ENCODE data around the gene DBN1. TPM values are rescaled to one million over a fixed set of nuclear protein-coding genes. Genes with fewer than 3 reads are reported as not detected.

DBN1 gene
- total RNA-seq, 1 experiment from 2014 or later = 343 TPM

DNA sequence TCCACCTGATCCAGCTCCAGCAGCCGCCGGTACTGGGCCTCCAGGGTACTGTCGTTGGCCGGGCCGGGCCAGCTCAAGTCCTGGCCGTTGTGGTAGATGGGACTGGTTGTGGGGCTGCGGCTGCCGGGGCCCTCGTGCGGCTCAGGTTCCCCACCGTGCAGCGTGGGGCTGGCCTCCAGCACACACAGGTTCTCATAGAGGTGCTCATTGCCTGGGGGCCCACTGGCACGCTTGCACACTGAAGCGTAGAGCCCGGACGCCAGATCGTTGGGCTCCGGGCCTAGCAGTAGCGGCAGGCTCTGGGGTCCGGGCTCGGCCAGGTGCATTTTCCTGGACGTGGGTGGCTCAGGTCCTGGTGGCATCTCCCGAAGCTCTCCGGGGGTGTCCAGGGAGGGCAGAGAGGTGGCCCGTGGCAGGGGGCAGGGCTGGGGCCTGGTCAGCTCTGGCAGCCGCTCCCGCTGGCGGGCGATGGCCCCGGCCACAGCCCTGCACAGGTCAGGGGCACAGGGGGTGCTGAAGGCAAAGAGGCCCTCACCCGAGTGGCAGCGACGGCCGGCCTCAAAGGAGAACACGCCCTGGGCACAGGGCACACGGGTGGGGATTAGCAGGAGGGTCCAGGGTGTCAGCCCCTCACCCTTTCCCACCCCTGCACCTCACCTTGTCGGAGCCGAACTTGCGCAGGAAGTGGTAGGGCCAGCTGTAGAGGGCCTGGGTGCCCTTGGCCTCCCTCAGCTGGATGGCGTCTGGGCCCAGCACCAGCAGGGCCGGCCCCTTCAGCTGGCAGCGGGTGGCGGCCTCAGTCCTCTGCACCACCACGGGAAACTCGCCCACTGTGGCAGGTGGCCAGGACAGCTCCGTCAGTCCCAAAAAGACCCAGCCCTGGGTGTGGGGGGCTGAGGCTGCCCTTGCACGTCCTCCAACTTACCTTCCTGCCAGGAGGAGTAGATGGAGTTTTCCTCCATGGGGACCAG lies 30.9 kb upstream of the DBN1 start:
- no peak for DNase-seq (ENCODE audit: low spot score)

DNA sequence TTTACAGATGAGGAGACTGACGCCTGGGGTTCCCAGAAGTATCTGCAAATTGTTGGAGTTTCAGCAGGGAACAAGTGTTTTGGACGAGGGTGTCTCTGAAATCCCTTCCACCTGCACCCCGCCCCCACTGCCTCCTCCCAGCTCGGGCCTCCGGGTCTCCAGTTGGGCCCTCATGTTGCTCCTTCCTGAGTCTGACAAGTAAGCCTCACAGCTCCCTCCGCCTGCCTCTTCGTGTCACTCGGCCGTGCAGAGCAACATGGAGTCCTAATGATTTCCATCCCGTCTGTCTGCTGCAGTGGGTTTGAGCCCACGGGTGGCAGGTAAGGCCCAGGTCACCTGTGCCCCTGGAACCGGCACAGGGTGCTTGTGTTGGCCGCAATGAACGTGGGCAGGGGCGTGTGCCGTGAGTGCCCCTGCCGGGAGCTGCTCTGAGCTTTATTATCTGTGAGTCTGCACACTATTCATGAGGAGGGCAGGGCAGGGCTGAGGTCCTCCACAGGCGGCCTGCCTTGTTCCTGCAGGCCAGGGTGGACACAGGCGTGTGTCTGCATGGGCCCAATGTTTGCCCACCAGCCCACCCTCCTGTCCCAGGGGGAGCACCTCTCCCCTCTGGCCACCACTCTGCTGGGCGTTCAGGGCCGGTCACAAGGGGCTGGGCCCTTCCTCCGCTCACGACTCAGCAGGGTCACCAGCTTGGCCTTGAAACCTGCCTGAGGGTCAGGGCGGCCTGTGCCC lies 30.1 kb upstream of the DBN1 start:
- DNase-seq (ENCODE audit: low spot score) = no peak

DNA sequence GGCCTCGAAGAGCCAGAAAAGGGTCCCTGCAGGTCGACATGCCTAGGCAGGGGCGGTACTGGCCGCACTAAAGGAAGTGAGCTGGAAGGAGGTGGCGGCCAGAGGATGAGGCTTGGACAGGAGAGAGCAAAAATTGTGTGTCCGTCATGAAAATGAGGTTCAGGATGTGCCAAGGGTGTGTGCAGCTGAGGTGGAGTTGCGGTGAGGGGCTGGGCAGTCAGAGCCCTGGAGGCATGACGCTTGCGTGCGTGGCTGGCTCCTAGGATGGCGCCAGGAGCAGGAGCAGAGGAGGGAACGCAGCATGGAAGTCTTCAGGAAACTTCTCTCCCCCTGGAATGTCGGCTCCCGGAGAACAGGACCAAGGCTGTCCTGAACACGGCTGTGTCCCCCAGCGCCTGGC lies 29.5 kb upstream of the DBN1 start:
- DNase-seq (ENCODE audit: low spot score) = no peak

DNA sequence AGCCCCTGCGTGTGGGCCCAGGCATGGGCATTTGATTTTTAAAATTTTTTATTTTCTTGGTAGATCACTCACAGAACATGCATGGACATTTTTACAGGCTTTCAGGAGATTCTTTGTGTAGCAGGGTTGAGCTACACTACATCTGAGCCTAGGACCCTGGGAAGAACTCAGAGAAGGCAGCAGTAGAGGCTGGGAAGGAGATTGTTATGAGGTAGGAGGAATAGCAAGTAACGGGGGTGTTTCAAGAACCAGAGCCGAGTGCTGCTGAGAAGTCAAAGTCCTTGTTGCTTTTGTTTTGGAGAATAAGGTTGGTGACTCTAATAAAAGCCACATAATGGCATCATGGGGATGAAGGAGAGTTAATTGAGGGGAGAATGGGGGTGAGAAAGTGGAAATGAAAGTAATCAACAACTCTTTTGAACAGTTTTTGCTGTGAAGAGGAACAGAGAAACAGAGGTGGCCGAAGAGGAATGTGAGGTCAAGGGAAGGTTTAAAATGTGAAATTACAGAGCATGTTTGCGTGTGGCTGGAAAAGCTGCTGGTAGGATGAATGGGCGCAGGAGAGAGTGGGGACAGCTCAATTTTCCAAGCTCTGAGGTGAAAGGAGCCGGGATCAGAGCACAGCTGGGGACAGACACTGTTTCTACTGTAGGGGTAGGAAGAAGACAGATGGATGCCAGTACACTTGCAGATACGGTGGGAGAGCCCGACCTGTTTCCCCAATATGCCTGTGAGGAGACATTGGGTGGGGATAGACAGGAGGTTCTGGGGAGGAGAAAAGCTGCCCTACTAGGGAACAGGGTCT lies 28.6 kb upstream of the DBN1 start:
- no peak for DNase-seq (ENCODE audit: low spot score)

DNA sequence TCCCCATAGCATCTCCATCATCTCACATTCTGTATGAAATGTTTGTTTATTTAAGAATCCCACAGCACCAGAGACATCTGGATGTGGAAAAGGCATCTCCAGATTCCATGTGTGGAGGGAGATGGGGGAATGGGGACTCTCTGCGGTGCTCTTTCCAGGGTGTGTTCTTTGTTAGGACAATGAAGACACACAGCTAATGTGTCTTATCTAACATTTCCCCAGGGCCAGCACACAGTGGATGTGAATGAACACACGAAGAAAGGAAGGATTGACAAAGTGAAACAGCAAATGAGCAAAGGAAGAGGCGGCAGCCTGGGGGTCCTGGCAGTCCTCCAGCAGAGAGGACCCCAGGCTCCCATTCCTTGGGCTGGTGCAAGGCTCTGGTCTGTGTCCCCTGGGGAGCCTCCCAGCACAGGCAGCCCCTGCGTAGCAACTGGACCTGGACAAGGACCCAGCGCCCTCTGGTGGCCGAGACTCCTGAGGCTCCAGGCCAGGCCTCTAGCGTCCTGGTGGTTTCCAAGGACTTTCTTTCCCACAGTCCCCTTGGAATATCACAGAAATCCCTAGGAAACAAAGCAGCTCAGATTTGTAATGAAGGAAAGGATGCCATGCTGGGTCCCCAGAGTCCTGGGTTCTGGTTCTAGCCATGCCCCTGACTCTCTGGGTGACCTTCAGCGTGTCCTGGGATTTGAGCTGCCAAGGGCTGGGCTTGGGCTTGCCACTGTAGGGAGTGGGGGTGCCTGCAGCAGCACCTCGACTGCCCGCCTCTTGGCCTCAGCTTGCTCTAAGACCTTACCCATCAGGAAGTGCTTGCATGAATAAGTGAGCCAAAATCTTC lies 27.5 kb upstream of the DBN1 start:
- peak; percentile 82 for DNase-seq (ENCODE audit: low spot score)

DNA sequence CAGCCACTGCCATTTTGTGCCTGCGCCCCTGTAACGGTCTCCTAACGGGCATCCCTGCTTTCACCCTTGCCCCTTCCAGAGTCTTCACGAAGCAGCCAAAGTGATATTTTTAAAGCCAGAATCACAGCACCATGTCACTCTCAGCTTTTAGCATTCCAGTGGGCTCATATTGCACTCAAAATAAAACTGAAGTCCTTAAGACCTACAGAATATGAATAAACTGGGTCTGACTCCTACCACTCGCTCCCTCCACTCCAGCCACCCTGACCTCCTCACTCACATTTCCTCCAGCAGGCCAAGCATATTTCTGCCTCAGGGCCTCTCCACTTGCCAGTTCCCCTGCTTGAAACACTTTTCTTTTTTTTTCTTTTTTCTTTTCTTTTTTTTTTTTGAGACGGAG lies 26.4 kb upstream of the DBN1 start:
- no peak for DNase-seq (ENCODE audit: low spot score)

DNA sequence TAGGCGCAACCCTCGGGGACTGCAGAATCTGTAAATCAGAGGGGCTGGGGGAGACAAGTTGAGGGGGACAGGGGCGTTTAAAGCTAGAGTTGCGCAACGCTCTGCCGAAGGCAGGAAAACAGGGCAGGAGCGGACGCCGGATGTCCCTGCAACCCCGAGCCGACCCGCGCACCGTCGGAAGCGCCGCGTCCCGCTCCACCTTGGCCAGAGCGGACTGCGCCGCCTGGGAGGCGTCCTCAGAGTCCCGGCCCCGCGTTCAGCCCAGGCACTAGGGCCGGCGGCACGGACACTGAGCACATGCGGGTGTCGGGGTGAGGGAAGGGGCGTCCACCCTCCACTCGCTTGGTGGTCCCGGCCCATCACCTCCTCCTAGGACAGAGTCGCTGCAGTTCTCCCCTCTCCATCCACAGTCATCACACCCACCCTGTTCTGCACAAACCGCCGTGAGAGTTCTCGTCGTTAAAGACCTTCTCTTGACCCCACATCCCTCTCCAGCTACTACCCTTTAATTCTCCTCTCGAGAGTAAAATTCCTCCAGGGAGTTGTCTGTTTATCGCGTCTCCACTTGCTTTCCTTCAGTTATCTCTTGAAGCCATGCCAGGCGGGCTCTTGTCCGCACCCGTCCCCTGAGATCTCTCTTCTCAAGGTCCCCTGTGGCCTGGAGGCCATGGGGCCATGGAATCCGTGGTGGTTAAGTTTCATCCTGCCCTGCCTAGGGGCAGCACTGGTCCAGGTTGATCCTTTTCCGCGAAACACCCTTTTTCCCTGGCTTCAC lies 24.8 kb upstream of the DBN1 start:
- DNase-seq (ENCODE audit: low spot score) = no peak

DNA sequence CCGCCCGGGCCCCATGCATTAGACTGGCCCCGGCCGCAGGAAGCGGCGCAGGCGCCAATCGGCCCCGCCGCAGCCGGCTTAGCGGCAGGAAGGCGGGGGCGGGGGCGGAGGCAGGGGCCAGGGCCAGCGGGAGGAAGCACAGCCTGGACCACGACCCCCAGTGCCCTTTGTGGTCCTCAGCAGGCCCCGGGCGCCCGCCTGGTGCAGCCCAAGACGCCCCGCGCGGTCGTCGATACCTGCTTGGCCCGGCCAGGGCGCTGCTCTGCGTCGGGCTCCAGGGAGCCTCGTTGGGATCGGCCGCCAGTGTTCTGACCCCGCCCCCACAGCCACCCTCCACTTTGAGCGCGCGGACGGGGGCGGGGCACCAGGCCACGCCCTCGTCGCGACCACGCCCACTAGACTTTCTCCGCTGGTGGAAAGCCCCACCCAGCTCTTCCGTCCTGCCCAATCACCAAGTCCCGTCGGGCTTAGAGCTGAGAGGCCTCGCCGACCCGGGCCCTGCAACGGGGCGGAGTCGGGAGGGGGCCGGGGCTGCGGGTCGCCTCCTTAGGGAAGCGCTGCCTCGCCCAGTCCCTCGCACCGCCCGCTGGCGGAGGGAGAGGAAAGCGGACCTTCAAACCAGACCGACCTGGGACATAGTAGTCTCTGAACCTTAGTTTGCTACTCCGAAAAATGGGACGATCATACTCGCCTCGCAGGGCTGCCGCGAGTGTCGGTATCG lies 24.0 kb upstream of the DBN1 start, which contains the start of gene PDLIM7:
Gene PDLIM7, minus strand, starts transcription at position 313 of the 721 bp plus-strand sequence. CDS start 1,092 bp downstream, outside the sequence.
- DNase-seq (ENCODE audit: low spot score) = peak; percentile 93

DNA sequence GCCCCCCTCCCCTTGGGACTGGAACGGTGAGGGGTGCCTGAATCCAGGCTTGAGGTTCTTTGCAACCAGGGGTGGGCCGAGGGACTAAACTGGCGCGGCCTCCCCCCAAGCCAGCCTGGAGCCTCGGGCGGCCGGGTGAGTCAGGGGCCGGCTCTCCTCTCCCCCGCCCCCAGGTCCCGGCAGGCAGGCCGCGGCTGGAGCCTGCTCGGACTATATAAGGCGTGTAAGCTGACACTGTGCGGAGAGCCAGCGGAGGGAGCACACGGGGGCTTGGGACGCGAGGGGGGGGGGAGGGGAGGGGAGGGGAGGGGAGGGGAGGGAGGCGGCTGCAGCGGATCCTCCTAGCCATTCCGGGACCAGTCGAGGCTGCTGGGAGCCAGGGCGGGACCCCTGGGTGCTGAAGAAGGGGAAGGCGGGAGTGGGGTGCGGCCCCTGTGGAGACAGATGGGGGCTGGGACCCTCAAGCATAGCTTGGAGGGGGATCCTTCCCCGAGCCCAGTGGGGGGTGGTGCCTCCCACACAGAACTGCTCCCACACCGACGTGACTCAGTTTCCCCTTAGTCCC lies 23.4 kb upstream of the DBN1 start:
- peak; percentile 72 for DNase-seq (ENCODE audit: low spot score)

DNA sequence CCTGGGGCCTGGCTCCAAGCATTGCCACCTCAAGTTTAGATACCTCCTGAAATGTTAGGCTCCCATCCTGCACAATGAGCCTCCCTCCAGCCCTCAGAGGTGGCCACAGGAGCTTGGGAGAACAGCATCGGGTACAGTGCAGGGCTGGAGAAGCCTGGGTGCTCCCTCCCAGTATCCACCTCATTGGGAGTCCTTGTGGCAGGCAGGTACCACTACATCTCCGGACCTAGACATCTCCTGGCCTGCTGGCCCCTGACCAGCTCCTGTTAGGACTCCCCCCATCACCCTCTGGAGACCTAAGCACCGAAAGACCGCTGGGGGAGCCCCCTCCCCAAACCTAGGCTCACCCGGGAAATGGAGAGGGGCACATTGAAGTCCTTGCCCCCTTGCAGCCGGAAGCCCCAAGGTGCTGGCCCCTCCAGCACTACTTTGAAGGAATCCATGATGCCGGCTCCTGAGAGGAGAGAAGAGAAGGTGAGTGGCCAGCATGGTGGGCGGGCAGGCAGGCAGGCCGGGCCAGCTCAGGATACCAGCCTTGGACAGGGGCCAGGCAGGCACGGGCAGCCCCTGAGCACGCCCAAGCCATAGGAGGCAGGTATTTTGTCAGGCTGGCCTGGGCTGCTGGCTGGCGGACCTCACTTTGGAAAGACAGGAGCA lies 22.8 kb upstream of the DBN1 start:
- DNase-seq (ENCODE audit: low spot score) = peak; percentile 73

DNA sequence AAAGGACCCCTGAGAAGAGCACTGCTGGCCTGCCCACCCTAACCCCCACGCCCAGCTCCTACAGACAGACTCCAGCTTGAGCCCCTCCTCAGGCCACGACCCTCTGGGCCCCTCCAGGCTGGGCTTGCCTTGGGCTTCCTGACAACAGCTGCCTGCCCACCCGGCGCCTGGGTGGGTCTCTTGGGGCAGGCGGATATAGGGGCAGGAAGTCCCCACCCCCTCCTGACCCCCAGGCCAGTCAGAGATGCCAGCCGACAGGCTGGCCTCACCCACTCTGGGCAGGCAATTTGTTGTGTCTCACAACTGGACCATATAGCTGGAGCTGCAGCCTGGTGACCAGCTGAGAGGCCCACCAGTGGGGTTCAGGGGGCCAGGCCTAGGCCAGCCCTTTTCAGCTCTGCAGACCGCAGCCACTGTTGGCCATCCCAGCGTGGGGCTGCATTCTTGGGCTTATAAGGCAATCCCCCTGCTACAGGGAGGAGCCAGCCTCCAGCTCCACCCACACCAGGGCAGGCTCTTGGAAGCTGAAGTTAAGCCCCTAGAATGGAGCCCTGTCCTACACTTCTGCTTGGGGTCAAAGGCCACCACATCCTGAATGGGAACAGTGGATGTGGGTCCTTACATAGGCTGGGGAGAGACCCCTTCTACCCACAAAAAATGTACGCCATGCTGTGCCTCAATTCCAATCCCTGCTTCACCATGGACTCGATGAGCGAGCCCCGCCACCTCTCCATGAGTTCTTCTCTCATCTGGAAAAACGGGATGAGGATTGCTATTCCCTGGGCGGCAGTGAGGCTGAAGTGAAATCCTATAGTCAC lies 22.0 kb upstream of the DBN1 start:
- peak; percentile 96 for DNase-seq (ENCODE audit: low spot score)

DNA sequence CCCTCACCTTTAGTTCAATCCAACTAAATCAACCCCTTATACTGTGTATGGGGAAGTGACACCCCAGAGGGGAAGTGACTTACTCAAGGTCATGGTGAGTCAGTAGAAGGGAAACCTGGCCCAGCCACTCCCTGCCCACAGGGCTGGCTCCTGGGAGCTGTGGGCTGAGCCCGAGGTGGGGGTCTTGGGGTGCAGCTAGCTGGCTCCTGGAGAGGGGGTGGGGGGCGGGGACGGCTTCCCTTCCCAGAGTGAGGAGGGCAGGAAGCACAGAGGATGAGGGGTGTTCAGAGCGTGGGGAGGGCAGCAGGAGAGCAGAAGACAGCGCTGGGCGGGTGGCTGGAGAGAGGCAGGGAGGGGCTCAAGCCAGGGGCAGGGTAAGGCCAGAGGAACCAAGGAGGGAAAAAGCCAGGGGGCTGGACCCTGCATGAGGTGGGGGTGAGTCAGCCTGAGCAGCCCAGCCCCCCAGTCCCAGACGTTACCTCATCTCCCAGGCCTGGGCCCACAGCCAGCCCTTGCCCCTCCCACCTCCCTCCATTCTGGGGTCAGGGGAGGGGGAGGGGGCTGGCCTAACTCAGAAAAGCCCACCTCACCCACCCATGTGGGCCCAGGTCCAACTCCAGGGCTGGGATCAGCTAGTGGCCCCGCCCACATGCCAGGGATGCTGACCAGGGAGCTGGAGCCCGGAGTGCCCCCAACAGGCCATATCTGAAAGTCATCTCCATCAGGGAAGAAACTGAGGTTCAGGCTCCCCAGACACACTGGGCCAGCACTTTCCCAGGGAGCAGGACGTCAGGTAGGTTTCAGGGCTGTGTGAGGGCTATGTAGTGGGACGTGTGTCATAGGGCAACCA lies 21.1 kb upstream of the DBN1 start:
- DNase-seq (ENCODE audit: low spot score) = peak; percentile 97

DNA sequence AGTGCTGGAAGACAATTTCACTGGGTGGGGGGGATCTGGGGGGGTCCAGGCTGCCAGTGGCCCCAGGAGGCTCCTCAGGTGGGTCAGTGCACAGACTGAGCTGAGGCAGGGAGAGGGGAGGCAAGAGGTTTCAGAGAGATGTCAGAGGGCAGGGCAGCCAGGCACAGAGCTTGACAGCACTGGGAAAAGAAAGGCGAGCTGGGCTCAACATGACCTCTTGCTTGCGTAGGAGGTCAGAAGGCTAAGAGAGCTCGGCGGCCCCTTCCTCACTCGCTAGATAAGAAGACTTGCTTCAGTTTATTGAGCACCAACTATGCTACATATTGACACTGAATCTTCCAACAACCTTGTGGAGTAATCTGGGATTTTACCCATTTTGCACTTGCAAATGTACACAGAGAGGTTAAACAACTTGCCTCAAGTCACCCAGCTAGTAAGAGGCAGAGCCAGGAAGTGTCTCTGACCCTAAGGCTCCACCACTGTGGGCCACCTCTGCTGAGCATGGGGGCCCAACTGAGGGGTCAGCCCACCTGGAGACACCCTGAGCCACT lies 20.4 kb upstream of the DBN1 start:
- no peak for DNase-seq (ENCODE audit: low spot score)

DNA sequence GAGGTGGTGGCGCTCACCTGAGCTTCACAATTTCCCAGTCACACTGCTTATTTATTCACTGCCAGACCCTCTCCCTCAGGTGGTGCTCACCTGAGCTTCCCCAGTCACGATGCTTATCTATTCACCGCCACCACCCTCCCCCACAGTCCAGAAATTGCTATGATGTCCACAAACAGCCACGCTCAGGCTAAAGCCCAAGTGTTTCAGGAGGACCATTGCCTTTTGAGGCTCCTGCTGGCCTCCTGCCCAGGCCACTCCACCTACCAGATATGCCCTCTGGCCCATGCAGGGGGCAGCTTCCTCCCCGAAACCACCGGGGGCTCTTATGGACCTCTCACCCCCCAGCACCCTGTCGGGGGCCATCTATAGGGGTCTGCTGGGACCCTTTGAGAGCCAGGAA lies 19.4 kb upstream of the DBN1 start:
- no peak for DNase-seq (ENCODE audit: low spot score)

DNA sequence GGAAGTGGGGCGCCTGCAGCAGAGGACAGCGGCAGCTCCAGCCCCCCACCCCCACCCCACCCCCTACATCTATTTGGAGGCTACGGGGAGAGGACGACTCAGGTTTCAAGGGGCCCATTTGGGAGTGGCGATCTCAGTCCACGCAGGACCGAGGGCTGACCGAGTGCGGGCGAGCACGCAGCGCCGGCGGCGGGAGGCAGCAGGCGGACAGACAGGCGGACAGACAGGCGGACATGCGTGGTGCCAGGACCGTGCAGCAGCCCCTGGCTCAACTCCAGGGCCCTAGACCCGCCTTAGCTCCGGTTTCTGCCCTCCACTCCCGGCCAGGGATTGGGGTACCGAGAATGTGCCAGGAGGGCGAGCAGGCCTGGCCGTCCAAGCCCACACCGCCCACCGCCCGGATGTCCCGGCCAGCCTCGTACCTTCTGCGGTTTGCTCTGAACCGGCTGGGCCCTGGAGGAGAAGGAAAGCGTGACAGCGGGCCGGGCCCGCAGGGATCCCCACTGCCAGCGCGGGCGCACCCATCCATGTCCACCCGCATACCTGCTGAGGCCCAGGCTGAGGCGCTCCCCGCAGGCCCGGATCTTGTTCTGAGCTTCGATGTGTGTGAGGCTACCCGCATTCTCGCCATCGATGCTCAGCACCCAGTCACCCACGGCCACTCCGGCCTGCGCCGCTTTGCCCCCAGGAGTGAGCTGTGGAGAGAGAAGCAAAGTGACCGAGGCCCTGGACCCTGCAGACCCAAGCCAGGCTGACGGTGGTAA lies 18.7 kb upstream of the DBN1 start:
- DNase-seq (ENCODE audit: low spot score) = no peak

Data from A172 (cell line).